Measurements from ENCODE around the gene CRELD1.
"Not testable (repeated sequence)": the region's sequence is repeated elsewhere in the genome, so short reads cannot be mapped to it uniquely, and the experiment has no call there.

CRELD1 gene, protein sequence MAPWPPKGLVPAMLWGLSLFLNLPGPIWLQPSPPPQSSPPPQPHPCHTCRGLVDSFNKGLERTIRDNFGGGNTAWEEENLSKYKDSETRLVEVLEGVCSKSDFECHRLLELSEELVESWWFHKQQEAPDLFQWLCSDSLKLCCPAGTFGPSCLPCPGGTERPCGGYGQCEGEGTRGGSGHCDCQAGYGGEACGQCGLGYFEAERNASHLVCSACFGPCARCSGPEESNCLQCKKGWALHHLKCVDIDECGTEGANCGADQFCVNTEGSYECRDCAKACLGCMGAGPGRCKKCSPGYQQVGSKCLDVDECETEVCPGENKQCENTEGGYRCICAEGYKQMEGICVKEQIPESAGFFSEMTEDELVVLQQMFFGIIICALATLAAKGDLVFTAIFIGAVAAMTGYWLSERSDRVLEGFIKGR

GRCh38 chr3:9933561-9934234 lies at the start of gene CRELD1:
CRELD1 (plus strand) TSS chr3:9933834; CDS start chr3:9934439, 605 bp downstream.
- peak; percentile 91 to 96 for DNase-seq

GRCh38 chr3:9884555-9885165 lies 49.0 kb upstream of the CRELD1 start:
- DNase-seq: no peak

- DNase-seq: no peak
Measured at GRCh38 chr3:9886328-9886727, 47.3 kb upstream of the CRELD1 start.

DNA sequence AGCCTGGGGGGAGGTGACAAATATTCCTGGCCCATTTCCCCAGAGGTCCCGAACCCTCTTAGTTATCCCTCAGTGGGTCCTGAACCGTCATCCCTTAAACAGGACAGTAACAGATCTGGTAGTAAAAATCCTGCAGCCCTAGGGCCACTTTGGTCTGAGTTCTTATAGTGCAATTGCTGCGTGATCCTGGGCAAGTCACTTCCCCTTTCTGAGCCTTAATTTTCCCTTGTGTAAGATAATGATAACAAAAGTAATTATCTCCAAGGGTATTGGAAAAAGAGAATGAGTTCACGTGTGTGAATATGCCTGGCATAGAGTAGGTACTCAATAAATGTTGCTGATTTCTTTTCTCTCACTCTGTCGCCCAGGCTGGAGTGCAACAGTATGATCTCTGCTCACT lies 46.2 kb upstream of the CRELD1 start:
- no peak for DNase-seq

GRCh38 chr3:9888540-9888939 lies 45.1 kb upstream of the CRELD1 start:
- DNase-seq: no peak

GRCh38 chr3:9889405-9889804 lies 44.2 kb upstream of the CRELD1 start:
- no peak for DNase-seq

- peak; percentile 85 to 98 for DNase-seq
Measured at GRCh38 chr3:9890249-9891071, 43.2 kb upstream of the CRELD1 start, which contains the start of gene JAGN1. JAGN1 (plus strand) TSS chr3:9890610; CDS start chr3:9890723, 113 bp downstream.

- DNase-seq: peak in 1 of 2 donors; percentile 14
Measured at GRCh38 chr3:9891072-9891622, 42.5 kb upstream of the CRELD1 start.

GRCh38 chr3:9893739-9894138 lies 39.9 kb upstream of the CRELD1 start:
- no peak for DNase-seq

- not testable (repeated sequence) for DNase-seq
Measured at GRCh38 chr3:9895715-9896114, 37.9 kb upstream of the CRELD1 start.

DNA sequence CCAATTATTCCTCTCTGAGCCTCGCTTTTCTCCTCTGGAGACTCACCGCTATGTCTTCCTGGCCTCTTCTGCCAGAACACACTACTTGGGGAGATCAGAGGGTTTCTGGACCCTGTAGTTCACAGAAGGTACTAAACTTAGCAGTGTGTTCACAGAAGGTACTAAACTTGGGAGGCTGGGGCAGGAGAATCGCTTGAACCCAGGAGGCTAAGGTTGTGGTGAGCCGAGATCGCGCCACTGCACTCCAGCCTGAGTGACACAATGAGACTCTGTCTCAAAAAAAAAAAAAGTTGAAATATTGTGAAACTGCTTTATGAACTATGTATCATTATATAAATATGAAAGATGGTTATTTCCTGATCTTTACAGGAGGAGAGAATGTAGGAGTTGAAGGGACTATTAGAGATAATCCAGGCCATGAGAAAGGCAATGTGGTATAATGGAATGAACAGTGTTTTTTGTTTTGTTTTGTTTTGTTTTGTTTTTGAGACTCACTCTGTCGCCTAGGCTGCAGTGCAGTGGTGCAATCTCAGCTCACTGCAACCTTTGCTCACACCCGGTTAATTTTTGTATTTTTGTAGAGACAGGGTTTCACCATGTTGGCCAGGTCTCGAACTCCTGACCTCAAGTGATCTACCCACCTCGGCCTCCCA lies 36.8 kb upstream of the CRELD1 start:
- DNase-seq: not testable (repeated sequence)

GRCh38 chr3:9897408-9898372 lies 35.9 kb upstream of the CRELD1 start:
- DNase-seq: no peak

DNA sequence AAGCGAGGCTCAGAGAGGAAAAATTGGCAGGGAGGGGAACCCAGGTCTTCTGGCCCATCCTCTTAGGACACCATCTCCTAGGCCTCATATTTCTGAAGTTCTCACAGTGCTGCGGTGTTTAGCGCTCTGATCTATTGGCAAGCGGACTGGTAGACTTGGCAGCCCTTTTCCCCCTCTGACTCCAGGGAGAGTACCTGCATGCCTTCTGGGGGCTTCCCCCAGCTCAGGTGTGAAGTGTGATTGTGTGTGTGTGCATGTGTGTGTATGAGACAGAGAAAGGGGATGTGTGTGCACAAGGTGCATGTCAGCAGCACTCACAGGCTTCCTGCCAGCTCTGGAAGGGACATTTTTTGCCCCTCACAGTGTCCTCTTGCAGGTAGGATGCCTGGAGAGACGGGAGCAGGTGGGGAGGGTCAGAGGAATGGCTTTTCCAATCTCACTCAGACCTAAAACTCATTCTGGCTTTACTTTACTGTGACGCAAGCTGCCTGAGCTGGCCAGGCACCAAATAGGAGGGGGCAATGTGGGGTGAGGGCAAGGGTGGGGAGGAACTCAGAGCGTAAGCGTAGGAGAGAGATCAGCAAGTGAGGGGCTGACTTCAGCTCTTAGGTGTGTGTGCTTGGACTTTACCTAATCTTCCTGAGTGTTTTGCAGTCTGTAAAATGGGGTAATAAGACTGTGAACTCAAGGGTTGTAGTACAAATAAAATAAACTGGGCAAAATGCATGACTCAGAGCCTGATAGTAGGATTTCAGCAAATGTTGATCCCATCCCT lies 35.0 kb upstream of the CRELD1 start:
- DNase-seq: no peak

DNA sequence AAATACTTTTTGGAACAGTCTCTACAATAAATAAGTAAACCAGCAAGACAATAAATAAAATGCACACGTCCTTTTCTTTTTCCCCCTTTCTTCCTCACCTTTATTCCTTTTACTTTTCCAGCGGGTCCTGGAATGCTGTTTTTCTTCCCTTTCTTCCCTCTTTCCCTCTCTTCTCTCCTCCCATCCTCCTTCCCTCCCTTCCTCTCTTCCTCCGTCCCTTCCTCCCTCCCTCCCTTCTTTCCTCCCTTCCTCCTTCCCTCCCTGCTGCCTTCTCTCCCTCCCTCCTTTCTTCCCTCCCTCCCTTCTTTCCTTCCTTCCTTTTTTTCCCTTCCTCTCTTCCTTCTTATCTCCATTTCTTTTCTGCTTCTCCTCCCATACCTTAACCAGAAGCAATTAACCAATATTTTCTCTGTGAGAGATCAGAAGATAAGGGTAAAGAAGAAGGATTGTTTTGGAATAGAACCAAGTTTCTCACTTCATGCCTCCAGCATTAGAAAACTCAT lies 34.3 kb upstream of the CRELD1 start:
- no peak for DNase-seq

DNA sequence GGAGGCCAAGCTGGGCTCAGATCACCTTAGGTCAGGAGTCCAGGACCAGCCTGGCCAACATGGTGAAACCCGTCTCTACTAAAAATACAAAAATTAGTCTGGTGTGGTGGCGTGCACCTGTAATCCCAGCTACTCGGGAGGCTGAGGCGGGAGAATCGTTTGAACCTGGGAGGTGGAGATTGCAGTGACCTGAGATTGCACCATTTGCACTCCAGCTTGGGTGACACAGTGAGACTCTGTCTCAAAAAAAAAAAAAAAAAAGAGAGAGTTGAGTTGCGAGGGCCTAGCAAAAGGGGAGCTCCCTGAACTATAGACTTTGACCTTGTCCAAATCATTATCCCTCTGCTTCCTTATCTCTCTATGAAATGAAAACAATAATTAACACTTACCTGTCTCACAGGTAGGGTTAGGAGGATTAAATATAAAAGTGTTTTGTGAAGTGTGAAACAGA lies 32.6 kb upstream of the CRELD1 start:
- not testable (repeated sequence) for DNase-seq

GRCh38 chr3:9901967-9902366 lies 31.7 kb upstream of the CRELD1 start:
- no peak for DNase-seq

DNA sequence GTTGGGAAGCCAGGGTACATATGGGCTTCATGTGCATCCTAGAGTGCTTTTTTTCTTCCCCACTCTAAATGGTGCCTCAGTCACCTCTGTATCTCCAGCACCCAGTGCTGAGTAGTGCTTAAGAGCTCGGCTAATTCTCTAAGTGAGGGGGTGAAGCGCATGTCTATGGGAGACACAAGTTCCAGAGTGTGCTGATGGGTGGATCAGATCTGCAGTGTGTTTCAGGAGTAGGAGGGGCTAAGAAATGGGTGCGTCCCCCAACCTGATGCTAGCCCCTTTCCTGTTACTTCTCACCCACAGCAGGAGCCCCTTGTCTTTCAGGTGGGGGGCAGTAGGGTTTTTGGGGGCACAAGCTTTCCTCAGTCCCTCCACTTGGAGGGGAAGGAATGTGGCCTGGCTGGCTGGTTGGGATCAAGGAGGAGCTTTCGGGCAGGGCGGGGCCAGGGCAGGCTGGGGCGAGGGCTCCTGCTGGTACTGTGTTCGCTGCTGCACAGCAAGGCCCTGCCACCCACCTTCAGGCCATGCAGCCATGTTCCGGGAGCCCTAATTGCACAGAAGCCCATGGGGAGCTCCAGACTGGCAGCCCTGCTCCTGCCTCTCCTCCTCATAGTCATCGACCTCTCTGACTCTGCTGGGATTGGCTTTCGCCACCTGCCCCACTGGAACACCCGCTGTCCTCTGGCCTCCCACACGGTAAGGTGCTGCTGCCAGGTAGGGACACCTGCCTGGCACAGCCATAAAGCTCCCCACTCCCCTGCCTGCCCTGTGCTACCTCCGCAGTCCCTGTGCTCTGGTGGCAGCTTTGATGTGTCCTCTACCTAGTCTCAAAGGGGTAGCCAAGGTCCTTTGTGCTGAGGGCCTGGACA lies 31.0 kb upstream of the CRELD1 start, which contains the start of gene IL17RE:
Gene IL17RE, plus strand, starts transcription at position 477 of the 866 bp plus-strand sequence. Its CDS starts 85 bp downstream, at position 562.
- no peak for DNase-seq

- peak; percentile 37 to 51 for DNase-seq
Measured at GRCh38 chr3:9903238-9903624, 30.4 kb upstream of the CRELD1 start.
